NT2/D1 (cell line): Measurements from ENCODE around the gene THBS1.

Experiments used
- SUZ12 ChIP-seq: IDR thresholded peaks from 2 replicates; pipeline ENCODE4 v1.6.1; 2011; ENCODE audit not compliant: insufficient read length, insufficient read depth; ENCODE audit errors: extremely low read depth
- YY1 ChIP-seq: IDR thresholded peaks from 2 replicates; pipeline ENCODE4 v1.6.1; 2011; ENCODE audit not compliant: insufficient read length, insufficient read depth
- ZNF274 ChIP-seq: IDR thresholded peaks from 2 replicates; pipeline ENCODE4 v1.6.1; 2011; ENCODE audit warnings: mild to moderate bottlenecking, low read depth, low read length

DNA sequence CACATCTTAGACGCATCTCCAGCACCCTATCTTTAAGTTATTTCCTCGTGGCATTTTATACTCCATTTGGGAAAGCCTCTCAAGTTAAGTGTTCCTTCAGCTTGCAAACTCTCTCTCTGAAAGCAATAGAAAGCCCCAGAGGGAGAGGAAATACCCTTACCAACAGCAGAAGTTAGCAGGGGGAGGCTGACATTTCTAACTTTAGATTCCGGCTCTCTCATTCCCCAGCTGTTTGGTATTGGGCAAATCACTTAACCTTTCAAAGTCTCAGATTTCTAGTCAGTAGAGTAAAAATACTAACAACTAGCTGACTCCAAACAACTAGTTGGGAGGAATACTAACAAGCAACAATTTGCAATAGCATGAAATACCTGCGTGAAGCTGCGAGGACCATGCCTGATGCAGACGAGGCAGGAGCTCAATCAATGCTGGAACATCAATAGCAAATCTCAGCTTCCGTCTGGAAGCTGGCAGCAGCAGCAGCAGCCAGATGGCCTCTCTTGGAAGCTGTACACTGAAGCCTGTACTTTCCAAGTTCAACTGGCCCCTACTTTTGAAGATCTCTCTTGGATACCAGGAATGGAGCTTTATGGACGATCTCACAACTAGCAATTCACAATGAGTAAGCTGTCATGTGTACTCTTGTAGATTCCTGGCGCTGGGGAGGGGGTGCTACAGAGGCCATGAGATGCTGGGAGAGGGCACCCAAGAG lies 47.8 kb downstream of the THBS1 start:
- TF ChIP-seq SUZ12 (no peak), YY1 (no peak), ZNF274 (no peak)
